GM12801 (cell line): ENCODE measurements around the gene OR10G4.

Experiments used
- TF ChIP-seq, protein P1 (sequence below): IDR thresholded peaks from one replicate; pipeline ENCODE4 v1.5.1; 2011; ENCODE audit warnings: control low read depth; ENCODE audit not compliant: insufficient read length; ENCODE audit errors: extremely low read depth

Gene OR10G4

DNA sequence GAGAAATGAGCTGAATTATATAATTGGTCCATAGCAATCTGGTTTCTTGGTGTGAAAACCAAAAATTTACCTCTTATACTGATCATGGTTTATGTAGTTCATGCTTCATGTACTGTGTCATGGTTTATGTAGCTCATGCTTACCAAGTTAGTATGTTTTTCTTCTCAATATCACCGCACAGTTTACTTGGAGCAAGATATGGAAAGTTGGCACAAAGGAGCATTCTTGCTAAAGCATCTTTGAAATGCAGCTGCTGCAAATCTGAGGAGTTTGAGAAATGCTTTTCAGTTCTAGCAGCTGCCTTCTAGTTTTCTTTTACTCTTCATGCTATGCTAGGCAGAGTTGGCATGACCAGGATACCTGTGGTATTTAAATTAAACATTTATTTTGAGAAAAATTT lies 23.9 kb downstream of the OR10G4 start:
- TF ChIP-seq, protein P1, sequence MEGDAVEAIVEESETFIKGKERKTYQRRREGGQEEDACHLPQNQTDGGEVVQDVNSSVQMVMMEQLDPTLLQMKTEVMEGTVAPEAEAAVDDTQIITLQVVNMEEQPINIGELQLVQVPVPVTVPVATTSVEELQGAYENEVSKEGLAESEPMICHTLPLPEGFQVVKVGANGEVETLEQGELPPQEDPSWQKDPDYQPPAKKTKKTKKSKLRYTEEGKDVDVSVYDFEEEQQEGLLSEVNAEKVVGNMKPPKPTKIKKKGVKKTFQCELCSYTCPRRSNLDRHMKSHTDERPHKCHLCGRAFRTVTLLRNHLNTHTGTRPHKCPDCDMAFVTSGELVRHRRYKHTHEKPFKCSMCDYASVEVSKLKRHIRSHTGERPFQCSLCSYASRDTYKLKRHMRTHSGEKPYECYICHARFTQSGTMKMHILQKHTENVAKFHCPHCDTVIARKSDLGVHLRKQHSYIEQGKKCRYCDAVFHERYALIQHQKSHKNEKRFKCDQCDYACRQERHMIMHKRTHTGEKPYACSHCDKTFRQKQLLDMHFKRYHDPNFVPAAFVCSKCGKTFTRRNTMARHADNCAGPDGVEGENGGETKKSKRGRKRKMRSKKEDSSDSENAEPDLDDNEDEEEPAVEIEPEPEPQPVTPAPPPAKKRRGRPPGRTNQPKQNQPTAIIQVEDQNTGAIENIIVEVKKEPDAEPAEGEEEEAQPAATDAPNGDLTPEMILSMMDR: no peak

DNA sequence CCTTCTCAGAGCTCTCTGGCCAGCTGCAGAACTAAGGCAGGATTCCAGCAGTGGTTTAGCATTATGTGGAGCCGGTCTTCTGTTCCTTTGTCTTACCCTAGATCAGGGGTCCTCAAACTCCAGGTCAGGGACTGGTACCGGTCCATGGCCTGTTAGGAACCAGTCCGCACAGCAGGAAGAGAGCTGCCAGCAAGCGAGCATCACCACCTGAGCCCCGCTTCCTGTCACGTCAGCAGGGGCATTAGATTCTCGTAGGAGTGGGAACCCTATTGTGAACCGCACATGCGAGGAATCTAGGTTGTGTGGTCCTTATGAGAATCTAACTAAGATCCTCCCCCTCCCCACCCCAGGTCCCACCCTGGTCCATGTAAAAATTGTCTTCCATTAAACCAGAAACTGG lies 26.8 kb downstream of the OR10G4 start:
- TF ChIP-seq, protein P1: no peak

DNA sequence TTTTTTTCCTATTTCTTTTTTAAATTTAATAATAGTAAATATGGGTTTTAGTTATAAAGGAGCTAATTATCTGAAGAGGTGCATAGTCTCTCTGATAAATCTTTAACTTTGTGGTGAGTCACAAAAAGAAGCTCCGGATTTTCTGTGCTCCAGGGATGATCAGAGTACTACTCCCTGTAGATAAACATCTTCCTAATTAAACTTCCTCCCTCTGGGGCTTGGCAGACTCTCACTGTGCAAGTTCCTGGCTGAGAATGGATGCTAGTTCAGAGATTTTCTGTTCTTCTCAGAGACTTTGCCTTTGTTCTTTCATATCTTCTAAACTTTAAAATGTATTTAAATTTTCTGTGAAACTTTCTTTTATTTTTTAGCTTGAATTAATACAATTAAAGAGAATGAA lies 28.5 kb downstream of the OR10G4 start, which contains the start of gene OR10G7:
OR10G7 (minus strand) TSS at position 72 of the 400 bp plus-strand sequence. CDS start 2,324 bp downstream, outside the sequence.
- TF ChIP-seq, protein P1: no peak

DNA sequence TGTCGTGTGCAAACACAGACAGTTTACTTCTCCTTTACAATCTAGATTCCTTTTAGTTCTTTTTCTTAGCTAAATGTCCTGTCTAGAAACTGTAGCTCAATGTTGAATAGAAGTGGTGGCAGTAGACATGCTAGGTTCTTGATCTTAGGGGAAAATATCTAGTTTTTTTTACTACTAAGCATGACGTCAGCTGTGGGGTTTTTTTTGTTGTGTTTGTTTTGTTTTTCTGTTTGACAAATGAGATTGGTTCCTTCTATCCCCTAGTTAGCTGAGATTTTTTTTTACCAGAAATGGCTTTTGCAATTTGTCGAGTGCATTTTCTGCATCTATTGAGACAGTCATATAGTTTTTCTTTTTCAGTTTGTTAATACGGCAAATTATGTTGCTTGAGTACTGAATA lies 30.6 kb downstream of the OR10G4 start:
- TF ChIP-seq, protein P1: no peak

DNA sequence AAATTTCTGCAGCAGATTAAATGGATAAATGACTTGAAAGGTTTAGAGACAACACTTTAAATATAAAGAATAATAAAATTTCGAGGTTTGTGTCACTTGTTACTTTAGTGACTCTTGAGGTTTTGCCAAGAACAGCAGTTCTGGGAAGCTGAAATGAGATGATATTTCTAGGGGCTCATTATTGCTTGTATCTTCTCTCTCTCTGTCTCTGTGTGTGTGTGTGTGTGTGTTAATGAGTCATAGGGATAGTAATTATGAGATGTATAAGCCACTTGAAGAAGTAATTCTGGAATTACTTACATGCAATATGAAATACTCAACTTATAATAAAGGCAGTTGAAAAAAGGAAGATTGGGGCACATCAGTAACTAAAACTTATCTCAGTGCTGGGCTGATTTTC lies 38.0 kb downstream of the OR10G4 start:
- TF ChIP-seq, protein P1: no peak

DNA sequence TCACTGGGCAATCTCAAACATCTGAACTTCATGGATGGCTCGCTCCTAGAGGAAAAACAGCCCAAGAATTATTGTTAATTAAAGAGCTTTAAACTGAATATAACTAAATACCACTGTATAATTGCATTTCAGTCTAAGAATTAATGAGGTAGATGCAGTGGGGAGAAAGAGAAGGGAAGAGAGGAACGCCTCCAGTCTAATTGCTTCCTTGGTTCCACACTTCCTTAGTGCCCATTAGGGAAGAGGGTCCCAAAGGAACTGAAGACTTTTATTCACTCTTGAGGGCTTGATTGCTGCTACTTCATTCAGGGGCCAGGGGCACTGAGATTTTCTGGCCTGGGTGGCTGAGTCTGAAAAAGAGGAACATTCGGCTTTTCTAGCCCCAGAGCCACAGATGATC lies 40.2 kb downstream of the OR10G4 start:
- TF ChIP-seq, protein P1: no peak
